ENCODE data around the gene B4GALT4. TPM values are rescaled to one million over a fixed set of nuclear protein-coding genes. Genes with fewer than 3 reads are reported as not detected.
"Not testable (repeated sequence)": the region's sequence is repeated elsewhere in the genome, so short reads cannot be mapped to it uniquely, and the experiment has no call there.

B4GALT4 gene
- total and polyA plus RNA-seq, 5 donors: 10.3 to 20.1 (median 13.5) TPM

- Histone ChIP-seq H3K9me3 (ENCODE audit: control insufficient read depth, low read length) (no peaks in the 10 kb centered on the region), H3K4me1 (ENCODE audit: control insufficient read depth, insufficient read depth, low read length) (no peaks in the 10 kb centered on the region), H3K27ac (ENCODE audit: low read length) (no peak overlapping the region), H3K27me3 (ENCODE audit: control insufficient read depth, insufficient read depth) (no peaks in the 10 kb centered on the region), H3K4me3 (ENCODE audit: low read length) (no peak overlapping the region)
- peak; percentile 50 to 59 for ATAC-seq
- WGBS: 22% methylated on average over 1 of the region's 1 CpG
- DNase-seq: no peak
- intact Hi-C loops (cut with DNase I): no loop called here
These were observed 18.2 kb upstream of the B4GALT4 start for GRCh38 chr3:119258915-119259314.

DNA sequence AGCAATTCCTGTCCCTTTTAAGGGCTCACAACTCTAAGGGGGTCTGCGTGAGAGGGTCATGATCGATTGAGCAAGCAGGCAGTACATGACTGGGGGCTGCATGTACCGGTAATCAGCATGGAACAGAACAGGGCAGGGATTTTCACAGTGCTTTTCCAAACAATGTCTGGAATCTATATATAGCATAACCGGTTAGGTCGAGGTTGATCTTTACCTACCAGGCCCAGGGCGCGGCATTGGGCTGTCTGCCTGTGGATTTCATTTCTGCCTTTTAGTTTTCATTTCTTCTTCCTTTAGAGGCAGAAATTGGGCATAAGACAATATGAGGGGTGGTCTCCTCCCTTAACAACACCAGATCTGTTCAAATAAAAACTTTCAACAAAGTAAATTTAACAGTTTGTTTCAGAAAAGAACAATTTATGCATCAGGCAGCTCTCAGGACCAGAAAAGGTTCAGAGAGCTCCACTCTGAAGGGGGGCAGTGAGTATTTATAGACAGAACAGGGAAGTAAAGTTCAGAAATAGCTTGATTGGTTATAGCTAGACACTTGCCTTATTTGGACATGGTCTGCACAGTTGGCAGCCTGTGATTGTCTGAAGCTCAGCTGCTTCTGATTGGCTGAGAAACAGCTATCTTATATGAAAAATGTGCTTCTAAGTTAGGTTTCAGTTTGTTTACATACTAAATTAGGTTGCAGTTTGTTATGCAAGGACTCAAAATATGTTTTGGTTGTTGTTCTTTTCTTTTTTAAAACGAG is 17.2 kb upstream of the B4GALT4 start:
- Histone ChIP-seq H3K27ac (ENCODE audit: low read length) (no peak overlapping the region), H3K4me3 (ENCODE audit: low read length) (no peak overlapping the region)

DNA sequence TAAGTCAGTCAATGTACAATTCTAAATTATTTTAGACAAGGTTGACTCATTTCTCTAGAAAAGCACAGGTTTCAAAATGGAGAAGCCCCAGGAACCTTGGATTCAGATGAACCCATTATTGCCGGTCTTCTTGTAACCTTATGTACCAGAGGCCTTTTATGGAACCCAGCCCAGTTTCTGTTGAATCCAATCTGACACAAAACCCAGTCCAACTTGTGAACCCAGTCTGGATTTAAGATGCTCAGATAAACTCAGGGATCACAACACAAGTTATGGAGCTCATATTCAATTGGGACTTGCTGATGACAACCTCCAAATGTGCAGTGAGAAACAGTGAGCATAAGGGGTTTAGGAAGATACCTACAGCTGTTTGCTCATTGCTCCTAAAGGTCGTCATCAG is 16.4 kb upstream of the B4GALT4 start:
- intact Hi-C loops (cut with DNase I): no loop called here
- H3K27ac ChIP-seq (ENCODE audit: low read length): no peak overlapping the region
- no peaks in the 10 kb centered on the region for H3K4me1 ChIP-seq (ENCODE audit: control insufficient read depth, insufficient read depth, low read length)
- DNase-seq (no peak), ATAC-seq (no peak)
- WGBS: 88% methylated on average over 2 of the region's 2 CpGs
- no peaks in the 10 kb centered on the region for H3K9me3 ChIP-seq (ENCODE audit: control insufficient read depth, low read length)
- H3K4me3 ChIP-seq (ENCODE audit: low read length): no peak overlapping the region
- no peaks in the 10 kb centered on the region for H3K27me3 ChIP-seq (ENCODE audit: control insufficient read depth, insufficient read depth)

More for the DNA sequence above, 17.2 kb upstream of the B4GALT4 start:
- intact Hi-C loops (cut with DNase I): no loop called here
- H3K9me3 ChIP-seq (ENCODE audit: control insufficient read depth, low read length): no peaks in the 10 kb centered on the region
- WGBS: 81% methylated on average over 8 of the region's 8 CpGs
- DNase-seq: no peak
- peak; percentile 65 to 88 for ATAC-seq
- H3K4me1 ChIP-seq (ENCODE audit: control insufficient read depth, insufficient read depth, low read length): no peaks in the 10 kb centered on the region
- no peaks in the 10 kb centered on the region for H3K27me3 ChIP-seq (ENCODE audit: control insufficient read depth, insufficient read depth)

GRCh38 chr3:119255214-119255613 is 14.5 kb upstream of the B4GALT4 start:
- no peak for DNase-seq
- WGBS: 91% methylated on average over 2 of the region's 2 CpGs
- H3K9me3 ChIP-seq (ENCODE audit: control insufficient read depth, low read length): no peaks in the 10 kb centered on the region
- H3K4me3 ChIP-seq (ENCODE audit: low read length): no peak overlapping the region
- H3K4me1 ChIP-seq (ENCODE audit: control insufficient read depth, insufficient read depth, low read length): no peaks in the 10 kb centered on the region
- no peak overlapping the region for H3K27ac ChIP-seq (ENCODE audit: low read length)
- intact Hi-C loops (cut with DNase I): no loop called here
- no peaks in the 10 kb centered on the region for H3K27me3 ChIP-seq (ENCODE audit: control insufficient read depth, insufficient read depth)
- no peak for ATAC-seq

DNA sequence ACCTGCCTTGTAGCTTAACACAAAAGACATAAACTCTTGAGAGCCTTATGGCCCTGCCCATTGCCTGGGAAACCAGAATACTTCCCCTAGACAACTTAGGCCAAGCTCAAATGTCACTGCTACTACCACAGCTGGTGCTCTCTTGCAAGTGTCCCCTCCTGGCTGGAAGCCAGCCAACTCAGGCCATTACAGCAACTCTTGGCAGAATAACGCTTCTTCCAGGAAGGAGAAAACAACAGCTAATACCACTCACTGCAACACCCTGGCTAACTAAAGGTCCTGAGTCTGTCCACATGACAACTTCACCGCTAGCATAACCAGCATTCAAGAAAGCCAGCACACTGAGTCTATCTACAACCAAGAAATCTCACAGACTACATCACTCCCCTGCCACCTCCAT is 5.1 kb upstream of the B4GALT4 start:
- Histone ChIP-seq H3K4me1 (ENCODE audit: control insufficient read depth, insufficient read depth, low read length) (peaks cover 6% of the 10 kb centered on the region), H3K4me3 (ENCODE audit: low read length) (no peak overlapping the region), H3K27ac (ENCODE audit: low read length) (no peak overlapping the region), H3K27me3 (ENCODE audit: control insufficient read depth, insufficient read depth) (no peaks in the 10 kb centered on the region), H3K9me3 (ENCODE audit: control insufficient read depth, low read length) (no peaks in the 10 kb centered on the region)
- ATAC-seq (peak in 1 of 2 donors; percentile 27), DNase-seq (peak; percentile 52 to 80 (median 66))
- WGBS: 37% methylated on average over 2 of the region's 2 CpGs
- intact Hi-C loops (cut with DNase I): loop anchor here in 1 of 4 donors (10.0 kb wide), 1 partner anchor 101 kb away; the partner anchor contains the start of gene TEX55

DNA sequence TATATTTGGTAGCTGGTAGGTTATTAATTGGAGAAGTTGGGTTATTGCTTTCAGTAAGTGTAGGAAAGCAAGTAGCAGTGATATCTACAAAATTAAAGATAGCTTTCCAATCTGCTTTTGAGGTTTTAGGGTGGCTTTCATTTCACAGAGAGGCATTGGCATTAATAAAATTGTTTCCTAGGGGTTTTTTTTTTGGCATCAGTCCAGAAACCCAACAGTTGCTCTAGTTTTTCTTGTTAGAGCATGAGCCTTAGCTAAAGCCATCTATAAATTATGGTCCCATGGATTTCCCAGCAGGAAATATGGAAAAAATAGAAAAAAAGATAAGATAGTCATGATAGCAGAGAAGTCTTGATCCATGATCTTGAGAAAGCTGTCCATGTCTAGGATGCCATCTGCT is 3.0 kb upstream of the B4GALT4 start:
- DNase-seq (no peak), ATAC-seq (no peak)
- Histone ChIP-seq H3K4me3 (ENCODE audit: low read length) (no peak overlapping the region), H3K9me3 (ENCODE audit: control insufficient read depth, low read length) (no peaks in the 10 kb centered on the region), H3K27ac (ENCODE audit: low read length) (no peak overlapping the region), H3K27me3 (ENCODE audit: control insufficient read depth, insufficient read depth) (no peaks in the 10 kb centered on the region), H3K4me1 (ENCODE audit: control insufficient read depth, insufficient read depth, low read length) (peaks cover 6% of the 10 kb centered on the region)
- intact Hi-C loops (cut with DNase I): loop anchor here in 1 of 4 donors (10.0 kb wide), 1 partner anchor 99 kb away; the partner anchor contains the start of gene TEX55

- H3K9me3 ChIP-seq (ENCODE audit: control insufficient read depth, low read length); DNase-seq; H3K4me3 ChIP-seq (ENCODE audit: low read length); H3K27ac ChIP-seq (ENCODE audit: low read length); ATAC-seq; H3K27me3 ChIP-seq (ENCODE audit: control insufficient read depth, insufficient read depth); H3K4me1 ChIP-seq (ENCODE audit: control insufficient read depth, insufficient read depth, low read length): not testable (repeated sequence)
- 62% methylated on average over 7 of the region's 7 CpGs for WGBS
- intact Hi-C loops (cut with DNase I): loop anchor here in 1 of 4 donors (10.0 kb wide), 1 partner anchor 98 kb away; the partner anchor contains the start of gene TEX55
These were observed 2.4 kb upstream of the B4GALT4 start for GRCh38 chr3:119243058-119243529.

DNA sequence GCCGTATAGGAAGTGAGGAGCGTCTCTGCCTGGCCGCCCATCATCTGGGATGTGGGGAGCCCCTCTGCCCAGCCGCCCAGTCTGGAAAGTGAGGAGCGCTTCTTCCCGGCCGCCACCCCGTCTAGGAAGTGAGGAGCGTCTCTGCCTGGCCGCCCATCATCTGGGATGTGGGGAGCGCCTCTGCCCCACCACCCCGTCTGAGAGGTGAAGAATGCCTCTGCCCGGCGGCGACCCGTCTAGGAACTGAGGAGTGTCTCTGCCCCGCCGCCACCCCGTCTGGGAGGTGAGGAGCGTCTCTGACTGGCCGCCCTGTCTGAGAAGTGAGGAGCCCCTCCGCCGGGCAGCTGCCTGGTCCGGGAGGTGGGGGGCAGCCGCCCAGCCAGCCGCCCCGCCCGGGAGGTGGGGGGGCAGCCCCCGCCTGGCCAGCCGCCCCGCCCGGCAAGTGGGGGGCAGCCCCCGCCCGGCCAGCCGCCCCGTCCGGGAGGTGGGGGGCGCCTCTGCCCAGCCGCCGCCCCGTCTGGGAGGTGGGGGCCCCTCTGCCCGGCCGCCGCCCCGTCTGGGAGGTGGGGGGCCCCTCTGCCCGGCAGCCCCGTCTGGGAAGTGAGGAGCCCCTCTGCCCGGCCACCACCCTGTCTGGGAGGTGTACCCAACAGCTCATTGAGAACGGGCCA is 1.8 kb upstream of the B4GALT4 start:
- H3K4me1 ChIP-seq (ENCODE audit: control insufficient read depth, insufficient read depth, low read length); H3K27ac ChIP-seq (ENCODE audit: low read length); ATAC-seq; H3K4me3 ChIP-seq (ENCODE audit: low read length); H3K9me3 ChIP-seq (ENCODE audit: control insufficient read depth, low read length); H3K27me3 ChIP-seq (ENCODE audit: control insufficient read depth, insufficient read depth): not testable (repeated sequence)
- WGBS: 93% methylated on average over 49 of the region's 49 CpGs
- intact Hi-C loops (cut with DNase I): loop anchor here in 1 of 4 donors (10.0 kb wide), 1 partner anchor 98 kb away; the partner anchor contains the start of gene TEX55
- DNase-seq: peak in 1 of 3 donors; percentile 69

DNA sequence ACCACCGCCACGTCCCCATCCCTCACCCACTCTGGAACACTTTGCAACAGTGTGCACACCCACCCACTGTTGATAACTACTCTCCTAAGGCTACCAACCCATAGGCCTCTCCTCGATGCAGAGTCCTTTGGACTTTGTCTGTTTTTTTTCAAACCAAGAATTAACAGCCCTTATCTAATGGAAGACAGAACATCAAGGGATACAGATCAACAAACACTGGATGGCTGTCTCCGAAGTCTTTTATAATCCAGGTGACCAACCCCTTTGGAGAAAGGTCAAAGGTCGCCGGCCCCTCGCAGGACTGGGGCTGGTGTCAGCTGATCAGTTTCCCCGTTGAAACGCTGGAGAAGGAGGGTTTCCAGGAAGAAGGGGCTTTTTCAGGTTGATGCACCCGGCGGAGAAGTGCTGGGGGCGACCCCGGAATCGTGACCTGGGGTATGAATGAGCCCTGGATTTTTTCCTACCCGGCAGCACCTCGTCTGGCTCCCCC is 532 bp downstream of the B4GALT4 start:
- ATAC-seq (peak; percentile 7 to 43), DNase-seq (peak in 1 of 3 donors; percentile 34)
- 3% methylated on average over 16 of the region's 16 CpGs for WGBS
- peak overlapping the region; percentile 84 for H3K4me3 ChIP-seq (ENCODE audit: low read length)
- intact Hi-C loops (cut with DNase I): loop anchor here in 1 of 4 donors (10.0 kb wide), 1 partner anchor 95 kb away; the partner anchor contains the start of gene TEX55
- H3K27ac ChIP-seq (ENCODE audit: low read length): peak overlapping the region; percentile 91
- no peaks in the 10 kb centered on the region for H3K4me1 ChIP-seq (ENCODE audit: control insufficient read depth, insufficient read depth, low read length)
- no peaks in the 10 kb centered on the region for H3K27me3 ChIP-seq (ENCODE audit: control insufficient read depth, insufficient read depth)
- no peaks in the 10 kb centered on the region for H3K9me3 ChIP-seq (ENCODE audit: control insufficient read depth, low read length)

GRCh38 chr3:119239206-119239820 is 1.4 kb downstream of the B4GALT4 start:
- DNase-seq (no peak), ATAC-seq (no peak)
- H3K27me3 ChIP-seq (ENCODE audit: control insufficient read depth, insufficient read depth): no peaks in the 10 kb centered on the region
- intact Hi-C loops (cut with DNase I): no loop called here
- no peaks in the 10 kb centered on the region for H3K4me1 ChIP-seq (ENCODE audit: control insufficient read depth, insufficient read depth, low read length)
- H3K4me3 ChIP-seq (ENCODE audit: low read length): peak overlapping the region; percentile 84
- H3K9me3 ChIP-seq (ENCODE audit: control insufficient read depth, low read length): no peaks in the 10 kb centered on the region
- WGBS: 34% methylated on average over 5 of the region's 5 CpGs
- H3K27ac ChIP-seq (ENCODE audit: low read length): peak overlapping the region; percentile 43
